Liver (tissue), 9 donors: ENCODE data around the gene SFT2D1. TPM values are rescaled to one million over a fixed set of nuclear protein-coding genes. Genes with fewer than 3 reads are reported as not detected.

Experiments used
- DNase-seq: peaks from one replicate; pipeline ENCODE4 v3.0.0-alpha.2; 2017; ENCODE audit warnings: low spot score
- H3K27ac ChIP-seq, 2 donors: one replicate each; pipeline ENCODE4 v1.7.0; 2013; ENCODE audit warnings: inconsistent platforms in 2 of 2, low read length in 2 of 2, control low read depth in 1 of 2, low read depth in 1 of 2, mild to moderate bottlenecking in 1 of 2
- H3K27me3 ChIP-seq, 4 donors: one replicate each; pipeline versions ENCODE4 v1.6.1 to v1.7.0; 2013; ENCODE audit warnings: low read length in 3 of 4, inconsistent platforms in 1 of 4, mild to moderate bottlenecking in 1 of 4, moderate library complexity in 1 of 4; ENCODE audit not compliant: control insufficient read depth in 4 of 4, insufficient read depth in 4 of 4
- H3K36me3 ChIP-seq, 4 donors: one replicate each; pipeline versions ENCODE4 v1.6.1 to v1.7.0; 2013; ENCODE audit warnings: low read length in 3 of 4, mild to moderate bottlenecking in 3 of 4, low read depth in 1 of 4, moderate library complexity in 1 of 4; ENCODE audit not compliant: control insufficient read depth in 4 of 4, insufficient read depth in 3 of 4
- H3K4me1 ChIP-seq, 4 donors: one replicate each; pipeline versions ENCODE4 v1.6.1 to v1.7.0; 2013; ENCODE audit warnings: low read length in 3 of 4, mild to moderate bottlenecking in 3 of 4, moderate library complexity in 1 of 4; ENCODE audit not compliant: control insufficient read depth in 4 of 4, insufficient read depth in 4 of 4
- H3K4me3 ChIP-seq, 3 donors: one replicate each; pipeline versions ENCODE4 v1.6.1 to v1.7.0; 2013; ENCODE audit warnings: low read length in 3 of 3, control low read depth in 1 of 3, low read depth in 1 of 3, mild to moderate bottlenecking in 1 of 3
- H3K9ac ChIP-seq, 2 donors: one replicate each; pipeline ENCODE4 v1.7.0; 2013; ENCODE audit warnings: low read length in 2 of 2, mild to moderate bottlenecking in 2 of 2, moderate library complexity in 2 of 2, control low read depth in 1 of 2, low read depth in 1 of 2
- H3K9me3 ChIP-seq, 4 donors: one replicate each; pipeline versions ENCODE4 v1.6.1 to v1.7.0; 2013; ENCODE audit warnings: low read length in 3 of 4; ENCODE audit not compliant: control insufficient read depth in 4 of 4
- FOXA1 ChIP-seq: IDR thresholded peaks from 2 replicates; pipeline ENCODE4 v1.6.1; 2016; ENCODE audit warnings: antibody characterized with exemption
- FOXA2 ChIP-seq: IDR thresholded peaks from 2 replicates; pipeline ENCODE4 v1.6.1; 2016; ENCODE audit warnings: antibody characterized with exemption
- GABPA ChIP-seq, 2 donors: IDR thresholded peaks in 1 of 2; conservative IDR thresholded peaks in 1 of 2; 2 replicates each; pipeline ENCODE4 v1.6.1; 2016; ENCODE audit warnings: antibody characterized with exemption in 2 of 2, mild to moderate bottlenecking in 1 of 2, moderate library complexity in 1 of 2
- HNF4A ChIP-seq, 2 donors: conservative IDR thresholded peaks; 2 replicates each; pipeline ENCODE4 v1.6.1; 2016; ENCODE audit warnings: antibody characterized with exemption in 2 of 2, mild to moderate bottlenecking in 2 of 2
- NR2F2 ChIP-seq: IDR thresholded peaks from 2 replicates; pipeline ENCODE4 v1.6.1; 2016; ENCODE audit warnings: antibody characterized with exemption
- RXRA ChIP-seq, 2 donors: IDR thresholded peaks; 2 replicates each; pipeline ENCODE4 v1.6.1; 2017 to 2018; ENCODE audit warnings: antibody characterized with exemption in 2 of 2, mild to moderate bottlenecking in 1 of 2
- WGBS: extraction: QIAGEN DNeasy Blood & Tissue Kit; methylation state at CpG from one replicate; pipeline ENCODE4 v1.1.7; 2013; 5-methylcytosine and 5-hydroxymethylcytosine counted together
- polyA plus RNA-seq, 2 donors: library from polyadenylated mRNA; stranded (reverse) in 1 of 2; unstranded in 1 of 2; fragments of 200-250 nt in 1 of 2; fragments of >200 nt in 1 of 2; fragmentation: Nextera tagmentation in 1 of 2; extraction: Ambion mirVana in 1 of 2; gene quantifications; one replicate each; pipeline versions ENCODE4 v1.2.1 to v1.2.3, GENCODE V29; 2013 to 2015
- total RNA-seq, 2 donors: library from RNA; depleted of rRNA; stranded (reverse); fragments of >200 nt; gene quantifications; one replicate each; pipeline ENCODE4 v1.2.3, GENCODE V29; 2014
- TF ChIP-seq, protein P1 (sequence below): IDR thresholded peaks from 2 replicates; pipeline ENCODE4 v1.6.1; 2016; ENCODE audit warnings: antibody characterized with exemption
- TF ChIP-seq, protein P2 (sequence below): fragments of 150-350 bp; IDR thresholded peaks from 2 replicates; pipeline ENCODE4 v1.5.1; 2017; ENCODE audit warnings: improper control_type of control experiment, low read depth, low read length; ENCODE audit not compliant: missing input control
- TF ChIP-seq, protein P3 (sequence below): IDR thresholded peaks from 2 replicates; pipeline ENCODE4 v1.6.1; 2016; ENCODE audit warnings: antibody characterized with exemption
- TF ChIP-seq, protein P4 (sequence below): IDR thresholded peaks from 2 replicates; pipeline ENCODE4 v1.6.1; 2016; ENCODE audit warnings: antibody characterized with exemption, mild to moderate bottlenecking
- TF ChIP-seq, protein P5 (sequence below): IDR thresholded peaks from 2 replicates; pipeline ENCODE4 v1.6.1; 2016; ENCODE audit warnings: antibody characterized with exemption
- donor health status: healthy.
- donor health status: healthy.
- donor health status: healthy.
- donor health status: healthy.
- donor health status: healthy.

SFT2D1 gene
- total and polyA plus RNA-seq, 4 donors, result 9.5 to 16.6 (median 15.2) TPM

DNA sequence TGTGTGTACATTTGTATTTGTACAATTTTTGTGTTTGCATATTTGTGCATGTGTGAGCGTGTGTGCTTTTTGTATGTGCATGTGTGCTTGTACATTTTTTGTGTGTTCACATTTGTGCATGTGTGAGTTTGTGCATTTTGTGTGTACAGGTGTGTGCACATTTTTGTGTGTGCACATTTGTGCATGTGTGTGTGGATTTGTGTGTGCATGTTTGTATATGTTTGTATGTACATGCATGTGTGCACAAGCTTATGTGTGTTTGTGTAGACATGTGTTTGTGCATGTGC is 63.0 kb downstream of the SFT2D1 start:
- Histone ChIP-seq H3K9ac (no peak overlapping the region), H3K27me3 (no peaks in the 10 kb centered on the region), H3K27ac (no peak overlapping the region), H3K4me3 (no peak overlapping the region), H3K4me1 (no peaks in the 10 kb centered on the region), H3K36me3 (no peaks in the 10 kb centered on the region), H3K9me3 (no peaks in the 10 kb centered on the region)
- TF ChIP-seq, protein P1, sequence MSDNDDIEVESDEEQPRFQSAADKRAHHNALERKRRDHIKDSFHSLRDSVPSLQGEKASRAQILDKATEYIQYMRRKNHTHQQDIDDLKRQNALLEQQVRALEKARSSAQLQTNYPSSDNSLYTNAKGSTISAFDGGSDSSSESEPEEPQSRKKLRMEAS, result no peak
- TF ChIP-seq, protein P2, sequence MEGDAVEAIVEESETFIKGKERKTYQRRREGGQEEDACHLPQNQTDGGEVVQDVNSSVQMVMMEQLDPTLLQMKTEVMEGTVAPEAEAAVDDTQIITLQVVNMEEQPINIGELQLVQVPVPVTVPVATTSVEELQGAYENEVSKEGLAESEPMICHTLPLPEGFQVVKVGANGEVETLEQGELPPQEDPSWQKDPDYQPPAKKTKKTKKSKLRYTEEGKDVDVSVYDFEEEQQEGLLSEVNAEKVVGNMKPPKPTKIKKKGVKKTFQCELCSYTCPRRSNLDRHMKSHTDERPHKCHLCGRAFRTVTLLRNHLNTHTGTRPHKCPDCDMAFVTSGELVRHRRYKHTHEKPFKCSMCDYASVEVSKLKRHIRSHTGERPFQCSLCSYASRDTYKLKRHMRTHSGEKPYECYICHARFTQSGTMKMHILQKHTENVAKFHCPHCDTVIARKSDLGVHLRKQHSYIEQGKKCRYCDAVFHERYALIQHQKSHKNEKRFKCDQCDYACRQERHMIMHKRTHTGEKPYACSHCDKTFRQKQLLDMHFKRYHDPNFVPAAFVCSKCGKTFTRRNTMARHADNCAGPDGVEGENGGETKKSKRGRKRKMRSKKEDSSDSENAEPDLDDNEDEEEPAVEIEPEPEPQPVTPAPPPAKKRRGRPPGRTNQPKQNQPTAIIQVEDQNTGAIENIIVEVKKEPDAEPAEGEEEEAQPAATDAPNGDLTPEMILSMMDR, result no peak
- TF ChIP-seq FOXA1, result no peak
- TF ChIP-seq, protein P3, sequence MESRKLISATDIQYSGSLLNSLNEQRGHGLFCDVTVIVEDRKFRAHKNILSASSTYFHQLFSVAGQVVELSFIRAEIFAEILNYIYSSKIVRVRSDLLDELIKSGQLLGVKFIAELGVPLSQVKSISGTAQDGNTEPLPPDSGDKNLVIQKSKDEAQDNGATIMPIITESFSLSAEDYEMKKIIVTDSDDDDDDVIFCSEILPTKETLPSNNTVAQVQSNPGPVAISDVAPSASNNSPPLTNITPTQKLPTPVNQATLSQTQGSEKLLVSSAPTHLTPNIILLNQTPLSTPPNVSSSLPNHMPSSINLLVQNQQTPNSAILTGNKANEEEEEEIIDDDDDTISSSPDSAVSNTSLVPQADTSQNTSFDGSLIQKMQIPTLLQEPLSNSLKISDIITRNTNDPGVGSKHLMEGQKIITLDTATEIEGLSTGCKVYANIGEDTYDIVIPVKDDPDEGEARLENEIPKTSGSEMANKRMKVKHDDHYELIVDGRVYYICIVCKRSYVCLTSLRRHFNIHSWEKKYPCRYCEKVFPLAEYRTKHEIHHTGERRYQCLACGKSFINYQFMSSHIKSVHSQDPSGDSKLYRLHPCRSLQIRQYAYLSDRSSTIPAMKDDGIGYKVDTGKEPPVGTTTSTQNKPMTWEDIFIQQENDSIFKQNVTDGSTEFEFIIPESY, result no peak
- TF ChIP-seq FOXA2, result no peak
- no peak for TF ChIP-seq NR2F2
- TF ChIP-seq HNF4A (conservative IDR thresholded peaks at IDR 0.05), result no peak
- TF ChIP-seq RXRA (IDR thresholded peaks at IDR 0.05), result no peak
- DNase-seq, result no peak
- WGBS, result 96% methylated on average over 1 of the region's 1 CpG

DNA sequence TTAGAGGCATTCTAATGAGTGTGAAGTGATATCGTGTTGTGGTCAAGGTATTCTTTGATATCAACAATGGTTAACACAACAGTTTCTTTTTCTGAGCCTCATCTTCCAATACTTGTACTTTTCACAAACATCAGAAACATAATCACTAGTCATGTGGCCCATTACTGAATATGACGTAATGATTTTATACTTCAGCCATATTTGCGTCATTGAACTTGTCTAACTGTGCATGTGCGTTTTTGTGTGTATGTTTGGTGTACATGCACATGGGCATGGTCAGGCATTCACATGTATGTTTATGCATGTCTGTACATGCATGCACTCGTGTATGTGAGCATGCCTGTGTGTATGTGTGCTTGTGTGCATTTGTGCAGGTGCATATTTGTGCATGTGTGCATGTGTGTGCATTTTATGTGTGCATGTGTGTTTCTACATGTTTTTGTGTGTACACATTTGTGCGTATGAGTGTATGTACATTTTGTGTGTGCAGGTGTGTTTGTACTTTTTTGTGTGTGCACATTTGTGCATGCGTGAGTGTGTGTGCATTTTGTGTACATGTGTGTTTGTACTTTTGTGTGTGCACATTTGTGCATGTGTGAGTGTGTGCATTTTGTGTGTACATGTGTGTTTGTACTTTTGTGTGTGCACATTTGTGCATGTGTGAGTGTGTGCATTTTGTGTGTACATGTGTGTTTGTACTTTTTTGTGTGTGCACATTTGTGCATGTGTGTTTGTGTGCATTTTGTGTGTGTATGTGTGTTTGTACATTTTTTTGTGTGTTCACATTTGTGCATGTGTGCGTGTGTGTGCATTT is 63.6 kb downstream of the SFT2D1 start:
- Histone ChIP-seq H3K36me3 (no peaks in the 10 kb centered on the region), H3K4me1 (no peaks in the 10 kb centered on the region), H3K4me3 (no peak overlapping the region), H3K27ac (no peak overlapping the region), H3K9me3 (no peaks in the 10 kb centered on the region), H3K9ac (no peak overlapping the region), H3K27me3 (no peaks in the 10 kb centered on the region)
- 73% methylated on average over 8 of the region's 8 CpGs for WGBS
- no peak for DNase-seq
- TF ChIP-seq, protein P4, sequence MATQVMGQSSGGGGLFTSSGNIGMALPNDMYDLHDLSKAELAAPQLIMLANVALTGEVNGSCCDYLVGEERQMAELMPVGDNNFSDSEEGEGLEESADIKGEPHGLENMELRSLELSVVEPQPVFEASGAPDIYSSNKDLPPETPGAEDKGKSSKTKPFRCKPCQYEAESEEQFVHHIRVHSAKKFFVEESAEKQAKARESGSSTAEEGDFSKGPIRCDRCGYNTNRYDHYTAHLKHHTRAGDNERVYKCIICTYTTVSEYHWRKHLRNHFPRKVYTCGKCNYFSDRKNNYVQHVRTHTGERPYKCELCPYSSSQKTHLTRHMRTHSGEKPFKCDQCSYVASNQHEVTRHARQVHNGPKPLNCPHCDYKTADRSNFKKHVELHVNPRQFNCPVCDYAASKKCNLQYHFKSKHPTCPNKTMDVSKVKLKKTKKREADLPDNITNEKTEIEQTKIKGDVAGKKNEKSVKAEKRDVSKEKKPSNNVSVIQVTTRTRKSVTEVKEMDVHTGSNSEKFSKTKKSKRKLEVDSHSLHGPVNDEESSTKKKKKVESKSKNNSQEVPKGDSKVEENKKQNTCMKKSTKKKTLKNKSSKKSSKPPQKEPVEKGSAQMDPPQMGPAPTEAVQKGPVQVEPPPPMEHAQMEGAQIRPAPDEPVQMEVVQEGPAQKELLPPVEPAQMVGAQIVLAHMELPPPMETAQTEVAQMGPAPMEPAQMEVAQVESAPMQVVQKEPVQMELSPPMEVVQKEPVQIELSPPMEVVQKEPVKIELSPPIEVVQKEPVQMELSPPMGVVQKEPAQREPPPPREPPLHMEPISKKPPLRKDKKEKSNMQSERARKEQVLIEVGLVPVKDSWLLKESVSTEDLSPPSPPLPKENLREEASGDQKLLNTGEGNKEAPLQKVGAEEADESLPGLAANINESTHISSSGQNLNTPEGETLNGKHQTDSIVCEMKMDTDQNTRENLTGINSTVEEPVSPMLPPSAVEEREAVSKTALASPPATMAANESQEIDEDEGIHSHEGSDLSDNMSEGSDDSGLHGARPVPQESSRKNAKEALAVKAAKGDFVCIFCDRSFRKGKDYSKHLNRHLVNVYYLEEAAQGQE, result no peak
- TF ChIP-seq GABPA (IDR thresholded peaks at IDR 0.05 in 1 of 2, conservative IDR thresholded peaks at IDR 0.05 in 1 of 2) (no peak), HNF4A (conservative IDR thresholded peaks at IDR 0.05) (no peak)
- TF ChIP-seq, protein P2, result no peak
- TF ChIP-seq, protein P5, sequence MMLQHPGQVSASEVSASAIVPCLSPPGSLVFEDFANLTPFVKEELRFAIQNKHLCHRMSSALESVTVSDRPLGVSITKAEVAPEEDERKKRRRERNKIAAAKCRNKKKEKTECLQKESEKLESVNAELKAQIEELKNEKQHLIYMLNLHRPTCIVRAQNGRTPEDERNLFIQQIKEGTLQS, result no peak
- TF ChIP-seq, protein P1, result no peak
- TF ChIP-seq, protein P3, result no peak
